Heart left ventricle (tissue), 13 donors: ENCODE measurements around the gene SNX25.

ENCODE experiments used
- CTCF ChIP-seq, 12 donors: fragments of 200-600 bp; sonication (generic) in 4 of 12; IDR thresholded peaks; one replicate each; pipeline versions ENCODE4 v1.5.0 to v1.8.0; 2018 to 2022; ENCODE audit warnings: antibody characterized with exemption in 12 of 12, mild to moderate bottlenecking in 5 of 12
- POLR2A ChIP-seq, 2 donors: fragments of 450-650 bp; IDR thresholded peaks; one replicate each; pipeline ENCODE4 v1.6.1; 2017; ENCODE audit warnings: antibody characterized with exemption in 2 of 2, mild to moderate bottlenecking in 2 of 2, moderate library complexity in 2 of 2
- donor health status: ischemic (EF 13 %, LVEDD 7.1; RV severe dilation, severe dysfunction).
- donor health status: DM: no; HTN: yes; CAD: no.
- donor health status: DM: no; HTN: no; CAD: no.
- donor health status: ischemic (EF 25% LVEDD 6.9; RV normal size, moderate dysfunction).
- donor health status: ischemic (EF 25% LVEDD 5.7; RV mildly dilated, moderate dysfunction).
- donor health status: ischemic (EF 35%, LVEDD 5.7; RV mildly dilated, moderate dysfunction).
- donor health status: nonischemic (EF 11% LVEDD 7.7; RV severe dilation, severe dysfunction).
- donor health status: DM: yes; HTN: yes; CAD: no.
- donor health status: PGD.
- donor health status: ischemic (EF 29% LVEDD 5.4; RV normal size, mild dysfunction).
- donor health status: nonischemic (EF 23%, LVEDD 6.1; RV moderate dilation, normal function).

GRCh38 chr4:185359767-185360446, 150.5 kb downstream of the SNX25 start:
- TF ChIP-seq POLR2A (IDR thresholded peaks at IDR 0.05) (no peak), CTCF (IDR thresholded peaks at IDR 0.05) (no peak)
